Bronchial smooth muscle cell (primary cell): ENCODE results near the gene ZNF416. TPM values are rescaled to one million over a fixed set of nuclear protein-coding genes. Genes with fewer than 3 reads are reported as not detected.

ENCODE experiments used
- total RNA-seq: library from RNA; depleted of rRNA; stranded (reverse); fragments of >200 nt; gene quantifications from 2 replicates; pipeline ENCODE4 v1.2.1, GENCODE V29; 2014

ZNF416 gene
- total RNA-seq = 4.4 and 5.5 TPM in 2 replicates

DNA sequence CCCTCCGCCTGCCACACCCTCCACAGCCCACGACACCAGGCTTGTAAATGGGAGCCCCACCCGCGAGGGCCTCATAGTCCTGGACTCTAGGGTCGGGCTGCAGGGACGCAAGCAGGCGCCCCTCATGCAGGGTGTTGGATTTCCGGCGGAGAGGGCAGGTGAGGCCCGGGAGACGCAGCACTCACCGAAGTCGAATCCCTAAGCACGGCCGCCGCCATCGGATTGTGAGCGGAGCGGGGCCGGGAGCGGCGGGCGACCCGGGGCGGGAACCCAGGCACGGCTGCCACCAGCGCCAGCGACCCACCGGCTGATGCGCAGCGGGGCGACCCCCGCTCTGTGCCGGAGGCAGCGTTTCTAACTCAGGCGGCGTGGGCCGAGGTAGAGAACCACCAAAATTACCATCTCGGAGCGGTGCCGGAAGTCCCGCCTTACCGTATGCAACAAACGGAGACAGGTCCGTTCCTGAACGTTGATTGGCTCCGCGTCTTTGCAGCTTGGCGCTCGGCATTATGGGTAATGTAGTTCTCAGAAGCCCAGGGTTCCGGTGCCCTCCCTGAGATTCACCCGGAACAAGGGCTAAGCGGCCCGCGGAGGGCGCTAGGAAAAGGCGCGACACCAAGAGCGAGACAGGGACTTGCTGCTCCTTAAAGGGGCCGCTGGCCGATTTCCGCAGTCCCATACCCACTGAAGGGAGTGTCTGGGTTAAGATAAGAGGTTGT is at the start of gene ZNF416:
TSS of gene ZNF416 (minus strand) at position 425 of the 719 bp plus-strand sequence. CDS start at position 218, 207 bp downstream.

DNA sequence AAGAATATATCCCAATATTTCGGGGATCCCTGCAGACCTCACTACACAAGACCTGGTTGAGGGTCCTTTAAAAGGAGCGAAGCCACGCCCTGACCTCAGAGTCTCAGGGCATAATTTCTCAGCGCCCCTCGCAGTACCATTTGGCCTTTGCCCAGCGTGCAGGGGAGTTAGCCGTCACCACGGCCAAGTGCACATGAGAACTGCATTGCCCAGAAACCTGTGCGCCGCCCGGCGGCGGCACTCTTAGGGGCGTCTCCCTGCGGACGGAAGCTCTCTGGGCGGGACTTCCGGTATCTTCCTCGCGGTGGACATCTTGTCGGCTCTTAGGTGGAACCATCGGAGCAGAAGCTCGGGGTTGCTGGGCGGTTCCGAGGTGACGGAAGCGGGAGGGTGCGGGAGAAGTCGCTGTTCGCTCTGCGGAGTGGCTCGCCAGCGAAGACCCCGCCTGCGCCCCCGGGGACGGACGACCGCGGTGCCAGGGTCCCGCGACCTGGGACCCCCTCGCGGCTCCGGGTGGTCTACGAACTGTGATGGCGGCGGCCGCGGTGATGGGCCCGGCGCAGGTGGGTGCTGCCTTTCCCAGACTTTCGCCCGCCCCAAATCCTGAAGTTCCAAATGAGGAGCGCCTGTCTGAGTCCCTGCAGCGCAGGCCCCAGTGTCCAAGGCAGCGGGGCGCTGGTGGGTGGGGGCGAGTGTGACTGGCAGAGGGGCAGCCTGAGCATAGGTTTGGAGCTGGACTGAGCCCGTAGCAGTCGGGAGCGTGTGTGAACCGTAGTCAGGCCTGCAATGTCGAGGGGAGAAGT is 35.4 kb upstream of the ZNF416 start, which contains the start of gene ZNF134:
TSS of gene ZNF134 (plus strand) at position 302 of the 803 bp plus-strand sequence. CDS start 5,227 bp downstream, outside the sequence.

DNA sequence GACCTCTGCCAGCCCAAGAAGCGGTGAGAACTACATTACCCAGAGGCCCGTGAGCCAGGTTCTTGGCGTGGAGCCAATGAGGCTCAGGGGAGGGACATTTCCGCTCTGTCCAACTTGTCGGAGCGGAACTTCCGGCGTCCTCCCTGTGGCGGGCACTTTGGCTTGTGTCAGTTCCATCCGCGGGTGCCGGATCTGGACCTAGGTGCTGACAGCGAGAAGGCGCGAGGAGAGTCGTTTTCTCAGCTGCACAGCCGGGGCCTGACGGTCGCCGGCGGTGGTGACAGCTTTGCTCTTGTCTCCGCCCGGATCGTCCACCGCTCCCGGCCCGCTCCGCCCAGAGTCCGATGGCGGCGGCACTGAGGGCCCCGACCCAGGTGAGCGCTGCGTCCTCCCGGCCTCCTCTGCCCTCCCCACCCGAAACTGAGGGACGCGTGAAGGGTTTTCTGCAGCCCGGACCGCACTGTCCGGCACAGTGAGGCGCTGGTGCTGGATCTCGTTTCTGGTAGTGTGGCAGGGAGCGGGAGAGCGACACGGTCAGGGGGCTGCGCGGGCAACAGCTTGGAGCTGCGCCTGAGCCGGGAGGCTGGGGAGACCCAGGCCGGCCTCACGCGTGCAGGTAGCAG is 21.2 kb upstream of the ZNF416 start, which contains the start of gene ZNF530:
TSS of gene ZNF530 (plus strand) at position 125 of the 623 bp plus-strand sequence. CDS start 4,461 bp downstream, outside the sequence.

DNA sequence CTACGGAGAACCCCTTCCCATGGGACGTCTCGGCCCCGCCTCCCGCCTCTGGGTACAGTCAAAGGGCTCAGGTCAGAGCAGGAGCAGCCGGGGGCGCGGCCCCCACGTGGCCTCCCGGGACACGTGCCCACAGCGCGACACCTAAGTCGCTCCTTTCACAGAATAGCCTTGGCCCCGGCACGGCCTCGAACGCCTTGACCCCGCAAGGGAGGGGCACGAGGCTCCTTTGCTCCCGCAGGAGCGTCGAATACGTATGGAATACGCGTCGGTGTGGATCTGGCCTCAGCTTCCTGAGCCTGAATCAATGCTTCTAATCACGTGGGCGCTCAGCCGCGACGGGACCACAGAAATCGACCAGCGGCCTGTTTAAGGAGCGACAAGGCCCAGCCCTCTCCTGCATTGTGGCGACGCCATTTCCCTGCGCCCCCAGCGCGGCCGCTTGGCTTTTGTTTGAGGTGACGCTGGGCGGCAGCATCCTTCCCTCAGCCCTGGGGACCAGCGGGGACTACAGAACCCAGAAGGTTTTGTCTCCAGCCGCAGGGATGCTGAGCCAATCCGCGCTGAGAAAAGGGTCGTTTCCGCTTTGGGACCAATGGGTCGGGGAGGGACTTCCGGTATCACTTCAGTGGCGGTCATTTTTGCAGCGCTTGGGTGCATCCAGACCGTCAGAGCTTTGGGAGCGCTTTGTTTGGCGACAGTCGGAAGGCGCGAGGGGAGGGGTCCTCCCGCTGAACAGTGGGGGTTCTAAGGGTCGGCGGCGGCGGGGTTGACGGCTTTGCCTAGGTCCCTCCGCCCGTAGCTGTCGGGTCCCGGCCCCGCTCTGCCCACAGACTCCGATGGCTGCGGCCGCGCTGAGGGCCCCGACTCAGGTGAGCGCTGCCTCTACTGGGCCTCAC is 5.1 kb upstream of the ZNF416 start, which contains the start of gene ZIK1:
TSS of gene ZIK1 (plus strand) at position 625 of the 896 bp plus-strand sequence. CDS start at position 837, 212 bp downstream.

DNA sequence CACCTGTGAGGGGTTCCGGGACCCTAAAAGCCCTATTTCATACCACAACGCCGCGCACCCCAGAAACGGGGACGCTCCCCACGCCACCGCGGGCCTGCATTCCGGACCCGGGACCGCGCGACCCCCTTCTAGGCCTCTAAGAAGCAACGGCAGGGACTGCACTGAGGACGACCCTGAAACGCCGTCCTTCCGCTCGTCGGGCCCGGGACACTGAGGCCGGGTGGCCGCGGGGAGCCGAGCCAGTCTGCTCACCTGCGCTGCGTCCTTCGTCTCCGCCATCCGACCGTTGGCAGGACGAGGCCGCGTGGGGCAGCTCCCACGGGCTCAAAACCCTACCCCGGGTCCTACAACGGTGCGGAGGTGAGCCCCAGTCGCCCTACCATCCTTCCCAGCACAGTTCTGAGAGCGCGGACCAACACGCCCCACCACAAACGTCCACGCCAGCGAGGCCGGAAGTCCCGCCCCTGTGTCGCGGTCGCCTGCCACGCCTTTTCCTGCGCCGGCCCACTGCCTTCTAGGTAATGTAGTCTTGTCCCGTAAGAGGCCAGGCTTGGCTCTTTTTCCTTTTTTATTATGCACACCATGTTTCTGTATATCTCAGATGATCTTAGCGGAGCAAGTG is 19.2 kb downstream of the ZNF416 start, which contains the start of gene ZNF550:
TSS of gene ZNF550 (minus strand) at position 460 of the 622 bp plus-strand sequence. CDS start at position 279, 181 bp downstream.

DNA sequence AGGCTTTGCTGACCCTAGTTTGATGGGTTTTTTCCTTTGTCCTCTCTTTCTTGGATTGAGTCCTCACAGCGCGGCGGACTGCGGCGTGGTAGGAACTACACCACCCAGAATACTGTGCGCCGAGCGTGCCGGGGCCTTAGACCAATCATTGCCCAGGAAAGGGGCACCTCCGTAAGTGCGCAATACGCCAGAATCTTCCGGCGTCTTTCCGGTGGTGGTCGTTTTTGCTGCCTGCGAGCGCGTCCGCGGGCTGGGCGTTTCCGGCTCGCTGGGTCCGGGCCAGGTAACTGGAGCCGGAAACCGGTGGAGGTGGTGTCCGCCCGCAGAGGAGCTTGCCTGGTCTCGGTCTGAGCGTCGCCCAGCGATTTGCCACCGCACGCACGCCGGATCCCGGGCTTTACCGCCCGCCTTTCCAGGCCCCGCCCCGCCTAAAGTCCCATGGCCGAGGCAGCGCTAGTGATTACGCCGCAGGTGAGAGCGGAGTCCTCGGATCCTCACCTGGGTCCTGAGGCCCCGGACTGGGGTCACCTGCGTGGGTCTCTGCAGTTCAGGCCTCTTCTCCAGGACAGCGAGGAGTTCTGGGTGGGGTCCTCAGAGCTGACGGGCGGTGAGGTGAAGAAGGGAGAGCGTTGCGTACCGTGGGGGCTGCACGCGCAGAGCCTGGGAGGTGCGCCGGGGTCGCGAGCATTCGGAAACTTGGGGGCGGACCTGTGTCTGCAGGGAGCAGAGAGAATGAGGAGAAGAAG is 51.4 kb downstream of the ZNF416 start, which contains the start of gene ZNF549:
TSS of gene ZNF549 (plus strand) at position 221 of the 746 bp plus-strand sequence. CDS start at position 439, 218 bp downstream.

Other genes starting within 250 kb of the ZNF416 start
- gene ZNF304, start 227.6 kb downstream of the ZNF416 start, total RNA-seq = 9.1 and 13.6 TPM in 2 replicates
- gene TRAPPC2B, start 215.4 kb downstream of the ZNF416 start, total RNA-seq = 11.9 and 12.9 TPM in 2 replicates
- 4.6 and 8.1 TPM in 2 replicates for gene ZNF547, start 215.4 kb downstream of the ZNF416 start, total RNA-seq
- gene ZNF548, start 189.1 kb downstream of the ZNF416 start, total RNA-seq = 20.3 and 27.6 TPM in 2 replicates
- 10.6 and 17.0 TPM in 2 replicates for gene ZNF17, start 167.8 kb downstream of the ZNF416 start, total RNA-seq
- gene ZNF749, start 143.6 kb downstream of the ZNF416 start, total RNA-seq = 6.8 and 8.3 TPM in 2 replicates
- gene VN1R1, start 121.8 kb downstream of the ZNF416 start, total RNA-seq = 0.34 and 0.95 TPM in 2 replicates
- 13.3 and 22.4 TPM in 2 replicates for gene ZNF772, start 101.3 kb downstream of the ZNF416 start, total RNA-seq
- 14.2 and 14.5 TPM in 2 replicates for gene ZNF419, start 91.2 kb downstream of the ZNF416 start, total RNA-seq
- gene ZNF773, start 79.0 kb downstream of the ZNF416 start, total RNA-seq = 15.6 and 17.2 TPM in 2 replicates
- 4.3 and 5.4 TPM in 2 replicates for gene ZNF549, start 51.6 kb downstream of the ZNF416 start, total RNA-seq
- gene ZNF550, start 19.0 kb downstream of the ZNF416 start, total RNA-seq = 8.6 and 8.8 TPM in 2 replicates
- 5.2 and 7.7 TPM in 2 replicates for gene ZIK1, start 5.2 kb upstream of the ZNF416 start, total RNA-seq
- gene ZNF530, start 21.0 kb upstream of the ZNF416 start, total RNA-seq = 1.6 and 3.0 TPM in 2 replicates
- 15.9 and 19.7 TPM in 2 replicates for gene ZNF134, start 35.3 kb upstream of the ZNF416 start, total RNA-seq
- 8.8 and 11.2 TPM in 2 replicates for gene ZNF211, start 54.3 kb upstream of the ZNF416 start, total RNA-seq
- not detected in 2 replicates for gene ZSCAN4, start 90.0 kb upstream of the ZNF416 start, total RNA-seq
- gene ZNF551, start 103.1 kb upstream of the ZNF416 start, total RNA-seq = 4.4 and 4.6 TPM in 2 replicates
- gene ZNF154, start 130.3 kb upstream of the ZNF416 start, total RNA-seq = 2.8 and 6.1 TPM in 2 replicates
- 12.0 and 12.1 TPM in 2 replicates for gene ZNF671, start 148.7 kb upstream of the ZNF416 start, total RNA-seq
- 16.1 and 17.8 TPM in 2 replicates for gene ZNF776, start 167.9 kb upstream of the ZNF416 start, total RNA-seq
- gene ZNF586, start 190.8 kb upstream of the ZNF416 start, total RNA-seq = 15.0 and 17.8 TPM in 2 replicates
- 3.1 and 3.2 TPM in 2 replicates for gene ZNF552, start 236.0 kb upstream of the ZNF416 start, total RNA-seq